HG03571 (cell line): ENCODE data around the gene OPN1SW.

ENCODE experiments used
- ATAC-seq: cut with Tn5 transposase; IDR thresholded peaks from one replicate; pipeline ENCODE4 v1.9.1; 2021; ENCODE audit not compliant: unreplicated experiment

The OPN1SW gene

DNA sequence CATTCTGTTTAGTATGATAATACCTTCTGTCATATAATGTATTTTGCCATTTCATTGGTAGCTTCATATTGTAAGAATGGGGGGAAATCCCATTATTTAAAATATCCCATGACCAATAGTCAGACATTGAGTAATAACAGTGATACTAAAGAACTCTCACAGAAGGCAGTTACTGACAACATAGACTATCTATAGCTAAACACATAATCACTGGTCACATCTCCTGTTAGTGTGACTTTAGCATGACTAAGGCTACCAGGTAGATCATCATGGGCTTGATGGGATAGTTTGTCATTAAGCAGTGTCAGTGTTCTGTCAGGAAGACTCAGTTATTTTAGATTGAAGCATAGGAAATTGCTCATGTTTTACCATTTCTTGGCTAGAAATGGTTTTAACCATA, 16.4 kb downstream of the OPN1SW start:
- ATAC-seq: no peak

DNA sequence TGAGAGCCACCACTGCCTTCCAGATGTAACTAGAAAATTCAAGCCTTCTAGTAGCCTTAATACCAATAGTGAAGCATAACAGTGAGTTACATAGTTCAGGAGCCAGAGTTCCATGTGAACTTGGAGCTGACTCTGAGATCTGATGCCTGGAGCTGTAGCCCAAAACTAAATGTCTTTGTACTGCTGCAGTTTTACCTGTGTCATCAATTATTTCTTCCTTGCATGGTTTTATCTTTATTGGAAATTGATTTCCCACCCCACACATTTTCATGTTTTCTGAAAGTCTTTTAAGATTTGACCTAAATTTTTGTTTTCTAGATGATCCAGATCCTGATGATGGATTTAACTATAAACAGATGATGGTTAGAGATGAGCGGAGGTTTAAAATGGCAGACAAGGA, 17.0 kb downstream of the OPN1SW start:
- ATAC-seq: no peak

DNA sequence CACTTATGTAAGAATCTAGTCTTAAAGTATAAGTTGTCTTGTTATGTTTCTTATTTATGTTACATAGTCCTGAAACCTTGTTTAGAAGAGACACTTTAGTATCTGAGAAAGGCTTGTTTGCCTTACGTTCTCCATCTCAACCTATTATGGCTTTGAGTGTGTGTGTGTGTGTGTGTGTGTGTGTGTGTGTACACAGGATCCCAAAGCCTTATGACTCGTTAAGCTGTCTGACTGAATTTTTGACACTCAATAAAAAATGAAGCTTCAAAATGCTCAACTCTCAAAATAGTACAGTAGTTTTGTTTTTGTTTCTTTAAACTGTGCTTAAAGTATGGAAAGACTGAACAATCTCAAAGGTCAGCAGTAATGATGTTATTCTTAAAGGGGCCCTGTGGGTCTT, 18.4 kb downstream of the OPN1SW start:
- no peak for ATAC-seq

GRCh38 chr7:128755819-128756476, 19.6 kb downstream of the OPN1SW start:
- no peak for ATAC-seq

GRCh38 chr7:128755075-128755818, 20.3 kb downstream of the OPN1SW start:
- ATAC-seq: no peak

GRCh38 chr7:128752251-128752650, 23.3 kb downstream of the OPN1SW start:
- ATAC-seq: no peak

DNA sequence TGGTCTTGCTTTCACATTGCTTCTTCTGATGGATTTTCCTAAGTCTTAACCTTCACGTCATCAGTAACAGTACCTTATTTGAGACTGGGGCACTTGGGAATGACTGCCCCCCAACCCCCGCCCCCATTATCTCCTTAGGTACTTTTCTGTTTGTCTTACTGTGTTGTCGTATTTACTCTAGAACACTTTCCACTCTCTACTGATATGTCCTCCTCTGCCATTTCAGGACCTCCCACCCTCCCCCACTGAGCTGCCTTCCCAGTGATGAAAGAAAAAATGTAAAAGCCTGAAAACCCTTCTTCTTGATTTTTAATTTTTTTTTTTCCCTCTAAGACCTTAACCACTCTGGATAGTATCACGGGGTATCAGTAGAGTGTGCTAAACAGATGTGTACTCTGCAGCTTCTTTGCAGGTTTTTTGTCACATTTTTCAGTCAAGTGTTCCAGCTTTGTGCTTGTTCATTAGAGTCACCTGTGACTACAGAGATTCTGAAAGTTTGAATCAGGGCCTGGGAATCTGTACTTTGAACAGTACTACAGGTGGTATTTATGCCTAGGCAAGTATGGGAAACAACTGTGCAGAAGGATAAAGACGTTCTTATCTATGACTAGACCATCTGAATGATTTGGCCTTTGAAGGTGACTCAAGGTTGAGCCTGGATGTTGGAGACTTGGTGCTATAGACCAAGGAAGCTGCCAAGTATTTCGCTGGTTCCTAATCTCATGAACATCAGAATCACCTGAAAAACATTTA, 28.1 kb downstream of the OPN1SW start:
- no peak for ATAC-seq

DNA sequence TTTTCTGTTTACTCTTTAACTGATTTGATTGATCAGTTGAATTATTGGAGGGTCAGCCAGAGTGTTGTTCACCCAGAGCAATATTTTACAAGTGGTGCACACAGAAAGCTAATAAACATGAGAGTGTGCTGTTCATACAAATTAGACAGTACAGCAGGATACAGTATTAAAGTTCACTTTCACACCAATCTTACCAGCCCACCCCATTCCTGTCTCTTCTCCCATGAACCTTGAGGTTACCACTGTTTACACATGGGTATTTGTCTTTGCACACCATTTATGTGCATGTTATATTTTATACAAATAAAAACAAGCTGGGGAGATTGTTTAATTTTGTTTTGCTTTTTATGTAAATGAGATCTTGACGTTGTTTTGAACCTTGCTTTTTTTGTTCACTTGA, 29.9 kb downstream of the OPN1SW start:
- ATAC-seq: no peak

GRCh38 chr7:128744366-128744905, 31.2 kb downstream of the OPN1SW start:
- ATAC-seq: no peak

- no peak for ATAC-seq
Measured at GRCh38 chr7:128743112-128743772, 32.4 kb downstream of the OPN1SW start.

DNA sequence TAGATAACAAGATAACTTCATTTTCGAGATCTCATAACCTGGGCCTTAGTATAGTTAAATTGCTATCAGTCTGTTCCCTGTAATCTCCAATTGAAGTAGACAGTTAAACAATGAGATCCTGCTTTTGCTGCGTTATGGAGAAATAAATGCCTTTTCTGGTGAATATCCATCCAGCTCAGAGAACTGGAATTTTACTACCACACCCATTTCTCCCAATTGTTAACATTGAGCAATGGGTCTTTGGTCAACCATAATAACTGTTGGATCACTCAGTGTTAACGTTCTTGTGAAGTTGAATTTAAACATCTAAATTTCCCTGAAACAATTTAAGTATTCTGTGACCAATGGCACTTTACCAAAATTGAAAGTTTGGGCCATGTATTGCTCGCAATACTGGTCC, 33.4 kb downstream of the OPN1SW start:
- no peak for ATAC-seq

- no peak for ATAC-seq
Measured at GRCh38 chr7:128741491-128741890, 34.1 kb downstream of the OPN1SW start.

- ATAC-seq: no peak
Measured at GRCh38 chr7:128740996-128741395, 34.6 kb downstream of the OPN1SW start.

- ATAC-seq: no peak
Measured at GRCh38 chr7:128739990-128740682, 35.5 kb downstream of the OPN1SW start.

GRCh38 chr7:128739048-128739962, 36.3 kb downstream of the OPN1SW start, which contains the start of gene CALU:
Gene CALU (plus strand): TSS chr7:128739359. CDS start chr7:128748584, 9,225 bp downstream.
- peak; percentile 98 for ATAC-seq

DNA sequence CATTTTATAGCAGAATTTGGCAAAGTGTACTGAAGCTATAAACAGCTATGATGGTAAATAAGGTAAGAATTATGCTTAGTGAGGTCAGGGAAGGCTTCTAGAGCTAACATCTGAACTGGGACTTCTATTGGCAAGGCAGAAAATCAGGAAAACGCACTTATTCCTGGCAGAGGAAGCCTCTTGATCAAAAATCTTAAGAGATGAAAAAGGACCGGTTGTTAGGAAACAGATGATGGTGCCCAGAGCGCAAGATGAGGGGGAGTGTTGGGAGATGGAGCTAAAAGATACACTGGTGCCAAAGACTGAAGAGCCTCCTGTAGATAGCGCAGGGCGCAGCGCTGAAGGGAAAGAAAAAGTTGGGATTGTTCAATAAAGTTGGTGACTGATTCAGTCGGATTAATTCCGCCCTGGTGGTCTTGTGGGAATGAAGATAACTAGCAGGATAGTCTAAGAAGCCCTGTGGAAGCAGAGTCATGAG, 37.0 kb downstream of the OPN1SW start:
- no peak for ATAC-seq

GRCh38 chr7:128737867-128738385, 37.7 kb downstream of the OPN1SW start:
- no peak for ATAC-seq

GRCh38 chr7:128737441-128737840, 38.2 kb downstream of the OPN1SW start:
- no peak for ATAC-seq

GRCh38 chr7:128735436-128735835, 40.2 kb downstream of the OPN1SW start:
- no peak for ATAC-seq
